RPMI8226 (cell line): ENCODE data around the gene GRM7.

Source experiments
- DNase-seq: peaks from one replicate; pipeline ENCODE4 v3.0.0-alpha.2; 2015

GRM7 gene

GRCh38 chr3:7610634-7611033 lies 749.7 kb downstream of the GRM7 start:
- no peak for DNase-seq

GRCh38 chr3:7615043-7615442 lies 754.1 kb downstream of the GRM7 start:
- no peak for DNase-seq

- no peak for DNase-seq
Observed at GRCh38 chr3:7618606-7619005, 757.7 kb downstream of the GRM7 start.

GRCh38 chr3:7620401-7620800 lies 759.5 kb downstream of the GRM7 start:
- DNase-seq: no peak

- DNase-seq: no peak
Observed at GRCh38 chr3:7621046-7621630, 760.2 kb downstream of the GRM7 start.

GRCh38 chr3:7621651-7622050 lies 760.7 kb downstream of the GRM7 start:
- no peak for DNase-seq

GRCh38 chr3:7625021-7625420 lies 764.1 kb downstream of the GRM7 start:
- no peak for DNase-seq

- no peak for DNase-seq
Observed at GRCh38 chr3:7630351-7630911, 769.5 kb downstream of the GRM7 start.

GRCh38 chr3:7630925-7631324 lies 770.0 kb downstream of the GRM7 start:
- DNase-seq: peak; percentile 8

- DNase-seq: no peak
Observed at GRCh38 chr3:7632305-7632704, 771.4 kb downstream of the GRM7 start.

GRCh38 chr3:7637694-7638093 lies 776.8 kb downstream of the GRM7 start:
- no peak for DNase-seq

- no peak for DNase-seq
Observed at GRCh38 chr3:7638103-7638502, 777.2 kb downstream of the GRM7 start.

- no peak for DNase-seq
Observed at GRCh38 chr3:7640787-7641186, 779.9 kb downstream of the GRM7 start.

- DNase-seq: no peak
Observed at GRCh38 chr3:7646851-7647250, 785.9 kb downstream of the GRM7 start.

- DNase-seq: no peak
Observed at GRCh38 chr3:7650466-7650865, 789.6 kb downstream of the GRM7 start.

- DNase-seq: no peak
Observed at GRCh38 chr3:7651274-7651673, 790.4 kb downstream of the GRM7 start.

GRCh38 chr3:7657214-7658112 lies 796.5 kb downstream of the GRM7 start:
- no peak for DNase-seq

GRCh38 chr3:7658294-7658693 lies 797.4 kb downstream of the GRM7 start:
- no peak for DNase-seq

- no peak for DNase-seq
Observed at GRCh38 chr3:7659079-7659478, 798.2 kb downstream of the GRM7 start.

GRCh38 chr3:7663771-7664170 lies 802.9 kb downstream of the GRM7 start:
- DNase-seq: no peak

- DNase-seq: no peak
Observed at GRCh38 chr3:7667774-7668173, 806.9 kb downstream of the GRM7 start.

- no peak for DNase-seq
Observed at GRCh38 chr3:7669641-7670040, 808.7 kb downstream of the GRM7 start.

- DNase-seq: no peak
Observed at GRCh38 chr3:7678521-7678920, 817.6 kb downstream of the GRM7 start.

- DNase-seq: no peak
Observed at GRCh38 chr3:7682822-7683229, 821.9 kb downstream of the GRM7 start.
